Stomach (tissue), 9 donors: Measurements from ENCODE around the gene THEMIS. TPM values are rescaled to one million over a fixed set of nuclear protein-coding genes. Genes with fewer than 3 reads are reported as not detected.

Experiments used
- DNase-seq, 2 donors: peaks; one replicate each; pipeline versions ENCODE4 v3.0.0 to v3.0.0-alpha.2; 2013 to 2019
- H3K27ac ChIP-seq, 5 donors: fragments of 200-600 bp in 4 of 5; sonication (generic) in 4 of 5; one replicate each; pipeline ENCODE4 v1.5.1; 2013 to 2019; ENCODE audit warnings: mild to moderate bottlenecking in 1 of 5, moderate library complexity in 1 of 5
- H3K27me3 ChIP-seq, 3 donors: fragments of 200-600 bp; sonication (generic); one replicate each; pipeline ENCODE4 v1.5.1; 2017 to 2019; ENCODE audit warnings: mixed run types in 1 of 3
- H3K36me3 ChIP-seq, 4 donors: fragments of 200-600 bp; sonication (generic); 1 replicate in 3 of 4; 2 replicates in 1 of 4; pipeline ENCODE4 v1.5.1; 2016 to 2019
- H3K4me1 ChIP-seq, 4 donors: fragments of 200-600 bp; sonication (generic); one replicate each; pipeline ENCODE4 v1.5.1; 2016 to 2019
- H3K4me3 ChIP-seq, 4 donors: fragments of 200-600 bp; sonication (generic) in 3 of 4; one replicate each; pipeline ENCODE4 v1.5.1; 2016 to 2019; ENCODE audit warnings: mild to moderate bottlenecking in 1 of 4
- H3K9me3 ChIP-seq, 4 donors: fragments of 200-600 bp; sonication (generic); one replicate each; pipeline ENCODE4 v1.5.1; 2016 to 2019
- EP300 ChIP-seq: sonication (generic); formaldehyde crosslinking; IDR thresholded peaks from one replicate; pipeline ENCODE4 v1.6.1; 2017; ENCODE audit warnings: antibody characterized with exemption
- POLR2A ChIP-seq, 4 donors: fragments of 450-650 bp; IDR thresholded peaks; one replicate each; pipeline ENCODE4 v1.6.1; 2016; ENCODE audit warnings: antibody characterized with exemption in 4 of 4, control low read depth in 2 of 4, mild to moderate bottlenecking in 1 of 4, moderate library complexity in 1 of 4
- POLR2AphosphoS5 ChIP-seq, 3 donors: sonication (generic); formaldehyde crosslinking; IDR thresholded peaks; one replicate each; pipeline ENCODE4 v1.6.1; 2016; ENCODE audit warnings: antibody characterized with exemption in 3 of 3
- WGBS, 5 donors: extraction: QIAGEN DNeasy Blood & Tissue Kit in 3 of 5; methylation state at CpG; one replicate each; pipeline versions ENCODE4 v1.1.5 to v1.1.7; 2013 to 2018; 5-methylcytosine and 5-hydroxymethylcytosine counted together
- intact Hi-C: fragments of 100-400 bp; cut with DNase I; formaldehyde crosslinking; loops from one replicate; pipeline ENCODE4 v1.15.1; 2023; ENCODE audit warnings: low total_unique reads
- polyA plus RNA-seq, 3 donors: library from polyadenylated mRNA; stranded (reverse); fragments of 200-250 nt; gene quantifications; one replicate each; pipeline ENCODE4 v1.2.3, GENCODE V29; 2013
- small RNA-seq, 4 donors: library from RNA; depleted of rRNA; stranded (forward); fragments of <200 nt; gene quantifications; one replicate each; pipeline ENCODE3, GENCODE V24; 2016
- total RNA-seq, 5 donors: library from RNA; depleted of rRNA; stranded (reverse); fragments of >200 nt; gene quantifications; one replicate each; pipeline versions ENCODE4 v1.1.0 to v1.2.3, GENCODE V29; 2014 to 2016
- TF ChIP-seq, protein P1 (sequence below), 7 experiments: fragments of 450-650 bp in 4 of 7; fragments of 200-600 bp in 3 of 7; sonication (generic) in 3 of 7; IDR thresholded peaks; one replicate each; pipeline ENCODE4 v1.5.1; 2016 to 2019; ENCODE audit warnings: antibody characterized with exemption in 7 of 7, control low read depth in 2 of 7, mild to moderate bottlenecking in 1 of 7
- donor health status: healthy with polysubstance abuse.
- donor health status: Bipolar disorder and iron deficiency.
- donor health status: healthy.

Gene THEMIS
- total and polyA plus RNA-seq, 8 donors, result 0.08 to 18.3 (median 0.89) TPM; not detected in 1

DNA sequence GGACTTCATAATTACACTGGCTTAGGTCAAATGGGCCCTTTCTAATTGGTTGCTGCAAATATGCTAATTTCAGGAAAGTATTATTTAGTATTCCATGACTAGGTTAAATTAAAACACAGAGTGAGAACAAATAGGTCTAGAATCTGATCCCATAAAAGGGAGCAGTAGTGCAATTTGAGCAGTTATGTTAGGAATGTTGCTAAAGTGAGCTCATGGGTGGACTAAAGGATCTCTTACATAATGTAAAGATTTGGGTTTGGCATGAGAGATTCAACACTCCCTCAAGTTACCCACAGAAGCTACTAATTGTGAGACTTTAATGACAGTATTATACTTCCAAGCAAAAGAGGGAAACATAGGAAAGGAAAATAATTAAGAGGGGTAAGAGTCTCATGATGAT, 214.8 kb downstream of the THEMIS start:
- Histone ChIP-seq H3K4me3 (no peak overlapping the region), H3K9me3 (peaks cover 0 to 5% (median 2%) of the 10 kb centered on the region in 4 donors), H3K27me3 (no peaks in the 10 kb centered on the region), H3K4me1 (no peaks in the 10 kb centered on the region), H3K27ac (no peak overlapping the region), H3K36me3 (no peaks in the 10 kb centered on the region)
- intact Hi-C loops, result no loop called here
- no peak for DNase-seq
- no peak for TF ChIP-seq POLR2A (IDR thresholded peaks at IDR 0.05)
- no peak for TF ChIP-seq POLR2AphosphoS5 (IDR thresholded peaks at IDR 0.05)
- TF ChIP-seq, protein P1, sequence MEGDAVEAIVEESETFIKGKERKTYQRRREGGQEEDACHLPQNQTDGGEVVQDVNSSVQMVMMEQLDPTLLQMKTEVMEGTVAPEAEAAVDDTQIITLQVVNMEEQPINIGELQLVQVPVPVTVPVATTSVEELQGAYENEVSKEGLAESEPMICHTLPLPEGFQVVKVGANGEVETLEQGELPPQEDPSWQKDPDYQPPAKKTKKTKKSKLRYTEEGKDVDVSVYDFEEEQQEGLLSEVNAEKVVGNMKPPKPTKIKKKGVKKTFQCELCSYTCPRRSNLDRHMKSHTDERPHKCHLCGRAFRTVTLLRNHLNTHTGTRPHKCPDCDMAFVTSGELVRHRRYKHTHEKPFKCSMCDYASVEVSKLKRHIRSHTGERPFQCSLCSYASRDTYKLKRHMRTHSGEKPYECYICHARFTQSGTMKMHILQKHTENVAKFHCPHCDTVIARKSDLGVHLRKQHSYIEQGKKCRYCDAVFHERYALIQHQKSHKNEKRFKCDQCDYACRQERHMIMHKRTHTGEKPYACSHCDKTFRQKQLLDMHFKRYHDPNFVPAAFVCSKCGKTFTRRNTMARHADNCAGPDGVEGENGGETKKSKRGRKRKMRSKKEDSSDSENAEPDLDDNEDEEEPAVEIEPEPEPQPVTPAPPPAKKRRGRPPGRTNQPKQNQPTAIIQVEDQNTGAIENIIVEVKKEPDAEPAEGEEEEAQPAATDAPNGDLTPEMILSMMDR (IDR thresholded peaks at IDR 0.05), result no peak
- no peak for TF ChIP-seq EP300

DNA sequence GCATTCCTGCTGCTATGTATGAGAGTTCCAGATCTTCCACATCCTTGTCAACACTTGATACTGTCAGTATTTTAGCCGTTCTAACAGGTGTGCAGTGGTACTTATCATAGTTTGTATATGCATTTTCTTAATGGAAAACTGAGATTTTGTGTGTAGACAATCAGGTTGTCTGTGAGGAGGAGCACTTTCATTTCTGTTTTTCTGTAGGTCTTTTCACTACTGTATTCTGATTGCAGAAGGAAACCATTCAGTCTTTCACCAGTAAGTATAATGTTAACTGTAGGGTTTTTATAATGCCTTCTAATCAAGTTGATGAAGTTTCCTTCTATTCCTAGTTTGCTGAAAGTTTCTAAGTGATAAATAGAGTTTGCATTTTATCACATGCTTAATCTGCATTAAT, 216.4 kb downstream of the THEMIS start:
- Histone ChIP-seq H3K9me3 (peaks cover 0 to 5% (median 2%) of the 10 kb centered on the region in 4 donors), H3K27ac (no peak overlapping the region), H3K4me3 (no peak overlapping the region), H3K27me3 (no peaks in the 10 kb centered on the region), H3K36me3 (no peaks in the 10 kb centered on the region), H3K4me1 (no peaks in the 10 kb centered on the region)
- intact Hi-C loops, result no loop called here
- TF ChIP-seq, protein P1 (IDR thresholded peaks at IDR 0.05), result no peak
- no peak for TF ChIP-seq POLR2AphosphoS5 (IDR thresholded peaks at IDR 0.05)
- TF ChIP-seq EP300, result no peak
- no peak for TF ChIP-seq POLR2A (IDR thresholded peaks at IDR 0.05)
- DNase-seq, result no peak
- 70 to 91% (median 83%) methylated on average over 1 of the region's 1 CpG for whole genome bisulfite sequencing, 5 donors

Small RNAs within 50 kb of the gene (small RNA-seq; reads per million reads assigned to genes)
- gene MRPS17P5, result 0 reads per million in 4 donors
